Measurements from ENCODE around the gene KIF16B.

- TF ChIP-seq CTCF (IDR thresholded peaks at IDR 0.05), result no peak
- no peak for TF ChIP-seq POLR2A (IDR thresholded peaks at IDR 0.05)
These were observed 86.7 kb downstream of the KIF16B start for GRCh38 chr20:16486532-16486931.
